Kidney tubule cell (primary cell): ENCODE results near the gene ACP7.
"Not testable (repeated sequence)": the region's sequence is repeated elsewhere in the genome, so short reads cannot be mapped to it uniquely, and the experiment has no call there.

ENCODE experiments used
- DNase-seq: peaks from one replicate; pipeline ENCODE4 v3.0.0-alpha.2; 2018; ENCODE audit warnings: low spot score

ACP7 gene

GRCh38 chr19:39083983-39084731 is at the start of gene ACP7:
Gene ACP7 (plus strand): TSS chr19:39084368. CDS start chr19:39085270, 902 bp downstream.
- DNase-seq = no peak

GRCh38 chr19:39036581-39036980 is 47.6 kb upstream of the ACP7 start:
- DNase-seq = no peak

- no peak for DNase-seq
Observed at GRCh38 chr19:39037194-39037593, 47.0 kb upstream of the ACP7 start.

- DNase-seq = peak; percentile 67
Observed at GRCh38 chr19:39038098-39038497, 46.1 kb upstream of the ACP7 start.

- peak; percentile 53 for DNase-seq
Observed at GRCh38 chr19:39045506-39045905, 38.7 kb upstream of the ACP7 start.

GRCh38 chr19:39046037-39046821 is 37.9 kb upstream of the ACP7 start:
- peak; percentile 80 for DNase-seq

GRCh38 chr19:39047073-39047472 is 37.1 kb upstream of the ACP7 start:
- DNase-seq = no peak

GRCh38 chr19:39052243-39052746 is 31.9 kb upstream of the ACP7 start:
- DNase-seq = peak; percentile 61

GRCh38 chr19:39052846-39053245 is 31.3 kb upstream of the ACP7 start:
- DNase-seq = no peak

GRCh38 chr19:39053276-39054090 is 30.7 kb upstream of the ACP7 start:
- no peak for DNase-seq

GRCh38 chr19:39054091-39054470 is 30.1 kb upstream of the ACP7 start:
- DNase-seq = no peak

GRCh38 chr19:39057615-39058014 is 26.6 kb upstream of the ACP7 start:
- DNase-seq = peak; percentile 41

GRCh38 chr19:39059302-39059701 is 24.9 kb upstream of the ACP7 start:
- DNase-seq = no peak

GRCh38 chr19:39060171-39060570 is 24.0 kb upstream of the ACP7 start:
- DNase-seq = no peak

- DNase-seq = no peak
Observed at GRCh38 chr19:39064405-39064804, 19.8 kb upstream of the ACP7 start.

GRCh38 chr19:39065928-39066327 is 18.2 kb upstream of the ACP7 start:
- DNase-seq = no peak

GRCh38 chr19:39067104-39067503 is 17.1 kb upstream of the ACP7 start:
- no peak for DNase-seq

GRCh38 chr19:39068259-39068658 is 15.9 kb upstream of the ACP7 start:
- not testable (repeated sequence) for DNase-seq

- DNase-seq = peak; percentile 36
Observed at GRCh38 chr19:39070888-39071287, 13.3 kb upstream of the ACP7 start.

- no peak for DNase-seq
Observed at GRCh38 chr19:39074205-39074692, 9.9 kb upstream of the ACP7 start.

- DNase-seq = no peak
Observed at GRCh38 chr19:39074942-39075341, 9.2 kb upstream of the ACP7 start.

- DNase-seq = no peak
Observed at GRCh38 chr19:39077323-39077722, 6.8 kb upstream of the ACP7 start.
